KMS-11 (cell line): ENCODE data around the gene SMPDL3A.
"Not testable (repeated sequence)": the region's sequence is repeated elsewhere in the genome, so short reads cannot be mapped to it uniquely, and the experiment has no call there.

Experiments used
- H2AFZ ChIP-seq: fragments of 200-600 bp; sonication (generic); 2 replicates; pipeline ENCODE4 v1.6.1; 2016; ENCODE audit warnings: antibody characterized with exemption, mixed run types, low read depth
- H3K27ac ChIP-seq: fragments of 200-600 bp; sonication (generic); 2 replicates; pipeline ENCODE4 v1.6.1; 2016; ENCODE audit warnings: mild to moderate bottlenecking, mixed run types
- H3K27me3 ChIP-seq: fragments of 200-600 bp; sonication (generic); 2 replicates; pipeline ENCODE4 v1.6.1; 2017; ENCODE audit warnings: mild to moderate bottlenecking, low read depth, mixed run types, moderate library complexity; ENCODE audit not compliant: insufficient read depth
- H3K36me3 ChIP-seq: fragments of 200-600 bp; sonication (generic); 2 replicates; pipeline ENCODE4 v1.6.1; 2017; ENCODE audit warnings: mild to moderate bottlenecking, mixed run types; ENCODE audit not compliant: insufficient read depth
- H3K4me1 ChIP-seq: fragments of 200-600 bp; sonication (generic); 2 replicates; pipeline ENCODE4 v1.6.1; 2016; ENCODE audit warnings: mild to moderate bottlenecking, low read depth, mixed run types; ENCODE audit not compliant: poor library complexity, severe bottlenecking
- H3K4me2 ChIP-seq: fragments of 200-600 bp; sonication (generic); 2 replicates; pipeline ENCODE4 v1.7.0; 2016; ENCODE audit warnings: mild to moderate bottlenecking, mixed run types
- H3K4me3 ChIP-seq: fragments of 200-600 bp; sonication (generic); IDR thresholded peaks from 2 replicates; pipeline ENCODE4 v1.6.1; 2017; ENCODE audit warnings: low read depth, low read length, mixed read lengths; ENCODE audit not compliant: insufficient read depth
- H3K79me2 ChIP-seq: fragments of 200-600 bp; sonication (generic); 2 replicates; pipeline ENCODE4 v1.6.1; 2016; ENCODE audit warnings: low read depth, mixed run types; ENCODE audit not compliant: insufficient read depth
- H3K9ac ChIP-seq: fragments of 200-600 bp; sonication (generic); 2 replicates; pipeline ENCODE4 v1.6.1; 2016; ENCODE audit warnings: mild to moderate bottlenecking, mixed run types
- H4K20me1 ChIP-seq: fragments of 200-600 bp; sonication (generic); 2 replicates; pipeline ENCODE4 v1.6.1; 2016; ENCODE audit warnings: mild to moderate bottlenecking, mixed run types; ENCODE audit not compliant: insufficient read depth
- CTCF ChIP-seq: fragments of 200-600 bp; sonication (generic); conservative IDR thresholded peaks from 2 replicates; pipeline ENCODE4 v1.6.1; 2017; ENCODE audit warnings: low read depth, mild to moderate bottlenecking, antibody characterized with exemption, low read length, moderate library complexity, mixed read lengths

Gene SMPDL3A

DNA sequence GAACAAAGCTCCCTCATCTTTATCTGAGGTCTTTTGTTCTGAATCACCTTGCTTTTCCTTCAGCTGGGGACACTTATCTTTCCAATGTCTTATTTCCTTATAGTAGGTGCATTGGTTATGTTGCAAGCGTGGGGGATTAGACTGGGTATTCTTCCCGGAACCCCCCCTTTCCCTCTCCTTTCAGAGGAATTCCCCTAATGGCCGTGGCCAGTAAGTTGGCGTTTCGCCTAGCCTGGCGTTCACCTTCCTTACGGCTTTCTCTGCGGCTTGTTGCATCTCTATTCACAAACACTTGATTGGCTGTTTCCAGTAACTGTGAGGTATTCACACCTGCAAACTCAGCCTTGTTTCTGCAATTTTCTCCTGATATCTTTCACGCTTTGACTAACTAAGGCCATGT lies 42.4 kb upstream of the SMPDL3A start:
- Histone ChIP-seq H4K20me1 (no peaks in the 10 kb centered on the region), H3K36me3 (no peaks in the 10 kb centered on the region), H3K79me2 (no peaks in the 10 kb centered on the region), H3K4me1 (peaks cover 30% of the 10 kb centered on the region), H3K4me3 (no peak overlapping the region), H3K27me3 (no peaks in the 10 kb centered on the region), H3K9ac (no peak overlapping the region), H2AFZ (no peak overlapping the region), H3K27ac (no peak overlapping the region), H3K4me2 (no peak overlapping the region)
- no peak for TF ChIP-seq CTCF

DNA sequence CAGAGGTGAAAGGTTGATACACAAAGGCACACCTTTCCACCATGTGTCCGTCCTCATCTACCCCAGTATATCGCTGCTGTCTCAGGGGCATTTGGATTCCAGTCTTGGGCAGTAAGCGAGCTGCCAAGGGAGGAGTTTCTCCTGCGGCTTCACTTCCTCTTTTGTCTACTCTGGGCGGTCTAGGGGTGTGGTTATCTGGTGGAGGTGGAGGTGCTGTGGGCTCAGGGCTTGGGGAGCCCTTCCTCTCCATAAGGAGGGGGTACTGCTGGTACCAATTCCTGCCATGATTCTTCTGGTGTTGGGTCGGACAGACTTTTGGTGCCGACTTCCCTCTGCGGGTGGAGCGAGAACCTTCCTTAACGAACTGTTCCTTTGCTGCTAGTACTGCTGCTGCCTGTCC lies 41.5 kb upstream of the SMPDL3A start:
- no peak overlapping the region for H3K4me2 ChIP-seq
- H3K79me2 ChIP-seq, result no peaks in the 10 kb centered on the region
- H3K4me3 ChIP-seq, result no peak overlapping the region
- no peaks in the 10 kb centered on the region for H4K20me1 ChIP-seq
- no peak overlapping the region for H2AFZ ChIP-seq
- no peaks in the 10 kb centered on the region for H3K36me3 ChIP-seq
- peaks cover 38% of the 10 kb centered on the region for H3K4me1 ChIP-seq
- H3K9ac ChIP-seq, result no peak overlapping the region
- no peaks in the 10 kb centered on the region for H3K27me3 ChIP-seq
- no peak overlapping the region for H3K27ac ChIP-seq
- TF ChIP-seq CTCF, result no peak

DNA sequence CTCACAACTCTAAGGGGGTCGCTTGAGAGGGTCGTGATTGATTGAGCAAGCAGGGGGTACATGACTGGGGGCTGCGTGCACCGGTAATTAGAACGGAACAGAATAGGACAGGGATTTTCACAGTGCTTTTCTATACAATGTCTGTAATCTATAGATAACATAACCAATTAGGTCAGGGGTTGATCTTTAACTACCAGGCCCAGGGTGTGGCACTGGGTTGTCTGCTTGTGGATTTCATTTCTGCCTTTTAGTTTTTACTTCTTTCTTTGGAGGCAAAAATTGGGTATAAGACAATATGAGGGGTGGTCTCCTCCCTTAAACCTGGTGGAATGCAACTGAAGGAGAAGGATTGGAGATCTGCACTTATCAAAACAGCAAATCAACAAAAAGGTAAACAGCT lies 40.1 kb upstream of the SMPDL3A start:
- H3K4me2 ChIP-seq, result not testable (repeated sequence)
- H3K27ac ChIP-seq, result peak overlapping the region; percentile 33; the same call in 1 of the 2 replicates

DNA sequence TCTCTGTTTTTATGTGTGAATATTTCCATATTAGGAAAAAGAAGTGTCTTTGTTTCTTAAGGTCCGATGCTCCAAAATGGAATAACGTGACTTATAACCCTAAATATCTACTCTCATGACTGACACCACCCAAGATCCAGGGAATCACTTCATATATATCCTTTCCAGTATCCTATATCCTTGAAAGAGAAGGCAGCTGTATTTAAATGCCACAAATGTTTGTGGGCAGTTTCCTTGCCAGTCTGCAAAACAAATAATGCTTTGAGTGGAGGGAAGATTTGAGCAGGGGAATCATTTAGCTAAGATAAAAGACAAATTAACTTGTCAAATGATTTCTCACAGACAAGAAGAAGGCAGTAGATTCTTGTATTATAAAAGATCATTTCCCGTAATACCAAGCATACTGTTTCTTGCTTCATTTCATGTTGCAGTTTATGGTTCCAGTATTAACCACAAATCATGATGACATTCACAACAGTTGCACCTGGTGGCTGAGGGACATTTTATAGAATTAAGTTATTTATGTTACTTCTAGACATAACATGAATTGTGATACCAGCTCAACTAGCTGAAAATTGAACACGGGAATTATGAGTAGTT lies 39.5 kb upstream of the SMPDL3A start:
- Histone ChIP-seq H3K27ac (peak overlapping the region; percentile 33; the same call in 1 of the 2 replicates), H3K4me2 (peak overlapping the region; percentile 60), H3K36me3 (no peaks in the 10 kb centered on the region), H3K9ac (peak overlapping the region; percentile 15; the same call in 1 of the 2 replicates), H2AFZ (no peak overlapping the region), H3K4me3 (no peak overlapping the region), H4K20me1 (no peaks in the 10 kb centered on the region), H3K27me3 (no peaks in the 10 kb centered on the region), H3K79me2 (no peaks in the 10 kb centered on the region), H3K4me1 (peaks cover 50% of the 10 kb centered on the region)
- no peak for TF ChIP-seq CTCF

More for the DNA sequence above, 40.1 kb upstream of the SMPDL3A start:
- not testable (repeated sequence) for H3K4me3 ChIP-seq, H3K36me3 ChIP-seq, H3K27me3 ChIP-seq, H2AFZ ChIP-seq, H3K9ac ChIP-seq, H3K79me2 ChIP-seq, H4K20me1 ChIP-seq
- H3K4me1 ChIP-seq, result peaks cover 44% of the 10 kb centered on the region

- no peak overlapping the region for H3K4me3 ChIP-seq
- TF ChIP-seq CTCF, result no peak
- no peak overlapping the region for H3K9ac ChIP-seq
- H3K36me3 ChIP-seq, result no peaks in the 10 kb centered on the region
- peaks cover 56% of the 10 kb centered on the region for H3K4me1 ChIP-seq
- peak overlapping the region; percentile 10; the same call in 1 of the 2 replicates for H2AFZ ChIP-seq
- no peaks in the 10 kb centered on the region for H3K79me2 ChIP-seq
- peak overlapping the region; percentile 87 for H3K4me2 ChIP-seq
- peak overlapping the region; percentile 80 for H3K27ac ChIP-seq
- H3K27me3 ChIP-seq, result no peaks in the 10 kb centered on the region
- H4K20me1 ChIP-seq, result no peaks in the 10 kb centered on the region
These were observed 37.7 kb upstream of the SMPDL3A start for GRCh38 chr6:122751326-122751725.
